Activated gamma-delta T cell treated with anti-CD3 and anti-CD28 coated beads, Interleukin-2, amount 50 U/mL, for 16 hours (primary cell): ENCODE data around the gene SNAP25.

Experiments used
- DNase-seq: peaks from one replicate; pipeline ENCODE4 v3.0.0-alpha.2; 2020; ENCODE audit warnings: low read depth

SNAP25 gene

DNA sequence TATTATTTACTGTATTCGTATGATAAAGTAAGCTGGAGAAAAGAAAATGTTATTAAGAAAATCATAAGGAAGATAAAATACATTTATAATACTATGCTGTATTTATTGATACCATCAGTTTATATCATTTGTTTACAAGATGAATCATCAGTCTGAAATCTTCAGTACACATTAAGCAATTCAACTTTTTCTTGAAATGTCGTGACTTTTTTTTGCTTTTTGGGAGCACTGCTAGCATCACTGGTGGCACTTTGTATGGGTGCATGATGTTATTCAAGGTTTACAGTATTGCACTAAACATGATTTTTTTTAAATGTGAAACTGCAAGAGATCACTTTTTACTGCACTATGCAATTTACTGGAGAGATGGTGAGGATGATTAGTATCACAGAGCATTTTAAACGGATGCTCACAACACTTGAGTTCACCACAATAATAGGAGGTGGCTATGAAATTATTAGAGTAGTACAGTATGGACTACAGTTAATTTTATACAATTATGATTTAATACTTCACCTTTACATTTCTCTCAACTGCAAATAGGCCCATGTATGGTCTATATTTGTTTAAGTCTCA, 85.9 kb downstream of the SNAP25 start:
- no peak for DNase-seq

DNA sequence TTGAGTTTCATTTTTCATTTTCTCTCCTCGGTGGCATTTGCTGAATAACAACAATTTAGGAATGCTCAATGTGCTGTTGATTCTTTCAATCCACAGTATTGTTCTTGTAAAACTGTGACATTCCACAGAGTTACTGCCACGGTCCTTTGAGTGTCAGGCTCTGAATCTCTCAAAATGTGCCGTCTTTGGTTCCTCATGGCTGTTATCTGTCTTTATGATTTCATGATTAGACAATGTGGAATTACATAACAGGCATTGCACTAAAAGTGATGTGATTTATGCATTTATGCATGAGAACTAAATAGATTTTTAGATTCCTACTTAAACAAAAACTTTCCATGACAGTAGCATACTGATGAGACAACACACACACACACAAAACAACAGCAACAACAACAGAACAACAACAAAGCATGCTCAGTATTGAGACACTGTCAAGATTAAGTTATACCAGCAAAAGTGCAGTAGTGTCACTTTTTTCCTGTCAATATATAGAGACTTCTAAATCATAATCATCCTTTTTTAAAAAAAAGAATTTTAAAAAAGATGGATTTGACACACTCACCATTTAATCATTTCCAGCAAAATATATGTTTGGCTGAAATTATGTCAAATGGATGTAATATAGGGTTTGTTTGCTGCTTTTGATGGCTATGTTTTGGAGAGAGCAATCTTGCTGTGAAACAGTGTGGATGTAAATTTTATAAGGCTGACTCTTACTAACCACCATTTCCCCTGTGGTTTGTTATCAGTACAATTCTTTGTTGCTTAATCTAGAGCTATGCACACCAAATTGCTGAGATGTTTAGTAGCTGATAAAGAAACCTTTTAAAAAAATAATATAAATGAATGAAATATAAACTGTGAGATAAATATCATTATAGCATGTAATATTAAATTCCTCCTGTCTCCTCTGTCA, 88.1 kb downstream of the SNAP25 start:
- no peak for DNase-seq

DNA sequence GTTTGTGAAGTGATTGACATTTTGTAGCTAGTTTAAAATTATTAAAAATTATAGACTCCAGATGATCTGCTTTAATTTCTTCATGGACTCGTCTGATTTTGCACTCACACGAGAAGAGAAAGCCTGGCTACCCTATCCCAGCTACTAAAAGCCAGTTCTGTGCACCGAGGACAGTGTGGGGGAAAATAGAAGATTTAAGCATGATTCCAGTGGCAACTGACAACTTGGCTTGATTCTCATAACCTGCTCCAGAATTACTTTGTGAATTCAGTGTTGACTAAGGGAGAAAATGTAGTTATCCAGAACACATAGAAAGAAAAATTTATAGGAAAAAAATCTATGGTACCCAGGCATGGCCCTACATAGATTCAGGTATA, 88.7 kb downstream of the SNAP25 start:
- DNase-seq: no peak

DNA sequence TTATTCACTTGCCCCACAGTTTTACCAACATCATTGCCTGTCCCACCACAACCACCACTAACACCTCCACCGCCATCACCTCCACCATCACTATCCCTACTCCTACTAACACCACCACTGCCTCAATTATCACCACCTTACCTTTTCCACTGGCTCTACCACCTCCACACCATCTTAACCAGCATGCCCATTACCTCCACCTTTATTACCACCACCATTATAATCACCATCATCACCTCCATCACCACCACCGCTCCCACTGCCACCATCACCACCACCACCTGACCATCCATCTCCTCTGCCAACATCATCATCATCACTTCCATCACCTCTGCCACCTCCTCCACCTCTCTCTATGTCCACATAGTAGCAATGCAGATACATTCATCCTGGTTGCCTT, 90.0 kb downstream of the SNAP25 start:
- no peak for DNase-seq

DNA sequence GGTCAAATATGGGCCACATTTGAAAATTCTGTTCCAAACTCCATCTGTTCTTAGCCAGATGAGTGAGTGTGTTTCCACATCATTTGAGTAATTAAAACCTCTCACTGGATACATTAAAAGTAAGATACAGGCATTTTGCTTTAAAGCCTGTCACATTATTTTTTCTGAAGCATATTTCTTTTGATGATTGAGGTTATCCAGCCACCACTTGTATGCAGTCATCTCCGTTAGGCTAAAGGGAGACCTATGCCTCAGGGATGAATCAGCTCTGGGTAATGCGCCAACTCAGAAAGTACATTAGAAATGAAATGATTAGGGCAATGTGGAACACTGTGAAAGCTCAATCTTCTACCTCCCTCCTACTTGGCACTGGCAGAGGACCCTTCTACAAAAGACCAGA, 90.7 kb downstream of the SNAP25 start:
- no peak for DNase-seq

DNA sequence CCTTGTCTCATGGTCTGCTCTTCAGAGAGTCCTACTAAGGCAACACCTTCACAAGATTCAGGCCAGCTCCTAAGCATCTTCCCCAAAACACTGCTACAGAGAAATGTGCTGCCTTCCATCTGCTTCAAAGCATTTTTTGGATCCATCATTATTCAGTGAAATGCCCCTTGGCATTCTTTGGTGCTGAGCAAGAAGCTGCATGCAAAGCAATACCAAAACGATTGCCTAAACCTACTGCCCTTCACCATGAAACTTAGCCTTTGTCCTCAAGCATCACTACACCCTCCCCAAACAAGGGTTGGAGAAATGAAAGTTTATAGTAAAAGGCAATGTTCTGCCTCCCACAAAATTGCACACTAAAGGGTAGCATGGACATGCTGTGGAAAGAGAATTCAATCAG, 93.5 kb downstream of the SNAP25 start:
- no peak for DNase-seq

DNA sequence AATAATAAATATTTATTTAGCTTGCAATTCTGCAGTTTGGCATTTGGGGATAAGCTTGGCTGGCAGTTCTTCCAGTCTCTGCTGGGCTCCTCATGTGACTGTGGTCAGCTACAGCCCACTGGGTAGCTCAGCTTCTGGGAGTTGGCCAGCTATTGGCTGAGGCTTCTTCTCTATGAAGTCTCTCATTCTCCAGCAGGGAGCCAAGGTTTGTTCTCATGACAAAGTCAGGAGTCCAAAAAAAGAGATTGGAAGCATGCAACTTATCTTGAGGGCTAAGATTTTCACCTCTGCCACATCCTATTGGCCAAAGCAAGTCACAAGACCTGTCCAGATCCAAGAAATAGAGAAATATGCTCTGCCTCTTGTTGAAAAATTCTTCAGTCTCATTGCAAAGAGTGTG, 94.6 kb downstream of the SNAP25 start:
- no peak for DNase-seq

DNA sequence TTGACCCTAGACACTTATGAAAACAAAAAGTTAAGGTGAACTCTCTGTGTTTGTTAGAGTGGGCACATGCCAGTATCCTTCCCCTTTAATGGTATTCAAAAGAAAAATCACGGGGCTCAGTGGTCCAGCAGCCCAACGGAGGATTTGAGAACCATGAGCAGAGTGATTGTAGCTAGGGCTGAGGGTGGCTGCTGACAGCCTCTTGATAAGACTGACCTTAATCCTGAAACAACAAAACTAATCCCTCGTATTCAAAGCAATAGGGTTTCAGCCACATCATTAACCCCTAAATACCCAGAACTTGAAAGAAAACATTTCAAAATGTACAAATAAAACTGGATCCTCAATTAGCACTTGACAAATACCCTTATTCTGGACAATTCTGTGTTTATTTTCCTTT, 95.1 kb downstream of the SNAP25 start:
- no peak for DNase-seq

DNA sequence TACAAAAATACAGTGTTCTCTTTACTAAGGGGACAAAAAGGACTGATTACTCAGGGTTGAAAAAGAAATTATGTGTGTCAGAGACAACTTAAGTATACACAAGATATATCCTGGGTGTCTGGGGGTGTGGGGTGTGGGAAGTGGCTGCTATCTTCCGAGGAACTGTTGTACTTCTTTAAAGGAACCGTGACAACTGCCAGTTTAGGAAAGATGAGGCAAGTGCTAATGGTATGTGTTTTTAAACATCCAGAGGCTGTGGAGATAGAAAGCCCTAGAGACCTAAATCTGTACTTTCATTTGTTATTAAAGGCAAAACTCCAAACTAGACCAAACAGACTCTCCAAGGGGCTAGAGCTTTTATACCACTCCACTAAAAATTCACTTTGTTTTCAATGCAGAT, 95.6 kb downstream of the SNAP25 start:
- no peak for DNase-seq

DNA sequence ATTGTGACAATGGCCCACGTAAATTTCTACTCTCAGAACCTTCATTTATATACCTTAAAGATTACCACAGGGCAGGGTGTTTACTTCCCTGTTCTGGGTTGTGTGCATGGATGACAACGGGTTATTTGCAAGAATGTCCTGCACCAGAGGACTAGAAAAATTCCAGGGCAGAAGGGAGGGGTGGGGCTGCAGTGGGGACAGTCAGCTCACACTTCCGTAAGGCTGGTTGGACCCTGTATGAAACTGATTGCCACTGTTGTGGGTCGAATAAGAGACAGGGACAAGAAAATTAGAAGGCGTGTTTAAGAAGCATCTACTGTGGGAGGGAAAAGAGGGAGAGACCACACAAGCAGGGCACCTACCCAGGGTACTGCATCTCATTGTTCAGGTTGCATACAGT, 96.5 kb downstream of the SNAP25 start:
- no peak for DNase-seq

DNA sequence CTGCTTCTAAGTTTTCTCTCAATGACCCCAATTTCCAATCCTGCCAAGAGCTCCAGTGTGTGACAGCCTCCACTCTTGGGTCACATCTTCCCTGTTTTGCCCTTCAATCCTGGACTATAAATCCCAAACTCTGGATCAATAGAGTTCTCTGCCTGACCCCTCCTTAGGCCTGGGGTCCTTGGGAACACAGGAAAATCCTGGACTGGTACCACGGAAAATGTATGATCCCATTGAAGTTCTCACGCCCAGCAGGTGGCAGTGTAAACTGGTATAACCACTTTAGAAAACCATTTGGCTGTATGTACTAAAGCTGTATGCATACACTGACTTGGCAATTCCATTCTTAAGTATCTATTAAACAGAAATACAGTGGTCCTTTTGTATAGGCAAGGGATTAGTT, 98.0 kb downstream of the SNAP25 start:
- no peak for DNase-seq

DNA sequence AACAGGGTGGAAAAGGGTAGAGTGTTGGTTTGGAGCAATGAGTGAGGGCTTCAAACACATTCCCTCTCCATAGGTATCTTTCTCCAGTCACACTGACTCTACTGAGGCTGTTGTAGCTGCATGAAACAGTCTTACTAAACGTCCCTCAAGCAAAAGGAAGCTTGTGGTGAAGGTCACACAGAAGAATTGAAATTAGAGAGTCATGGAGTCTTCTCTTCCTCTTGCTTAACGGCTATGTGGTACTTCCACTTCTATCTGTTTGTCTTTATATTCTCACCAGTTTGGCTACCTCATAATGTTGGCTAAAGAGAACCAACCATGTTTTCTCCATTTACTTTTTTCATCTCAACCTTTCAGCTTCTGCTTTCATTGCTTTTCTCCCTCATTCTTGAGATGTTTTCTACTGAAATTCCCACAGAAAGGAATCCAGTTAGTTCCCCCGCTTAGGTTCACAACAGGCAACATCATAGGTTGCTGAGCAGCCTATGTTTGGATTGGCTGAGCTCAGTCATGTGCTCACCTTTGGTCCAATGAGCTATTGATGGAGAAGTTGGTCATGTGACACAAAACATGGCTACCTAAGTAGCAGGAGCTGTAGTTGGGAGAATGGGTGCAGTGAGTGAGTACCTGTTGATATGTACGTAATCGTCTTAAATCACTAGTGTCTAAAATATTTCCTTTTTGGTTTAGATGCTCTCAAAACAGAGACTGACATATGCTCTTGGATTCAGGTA, 99.8 kb downstream of the SNAP25 start:
- DNase-seq: no peak

DNA sequence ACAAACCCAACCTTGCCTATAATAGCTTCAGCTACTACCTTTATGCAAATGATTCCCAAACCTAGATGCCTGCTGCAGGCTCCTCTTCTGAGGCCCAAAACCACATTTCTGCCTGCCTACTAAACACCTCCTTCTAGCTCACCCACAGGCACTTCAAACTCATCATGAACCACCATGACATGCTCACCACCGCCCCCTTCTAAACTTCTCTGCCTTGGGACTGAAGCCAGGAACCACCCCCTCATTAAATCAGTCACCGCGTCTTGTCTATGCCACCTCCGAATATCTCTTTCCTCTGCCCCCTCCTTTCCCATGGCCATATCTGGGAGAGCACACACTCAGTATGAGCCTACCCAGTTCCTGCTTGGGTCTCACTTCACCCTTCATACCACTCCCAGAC, 101.2 kb downstream of the SNAP25 start:
- DNase-seq: no peak

DNA sequence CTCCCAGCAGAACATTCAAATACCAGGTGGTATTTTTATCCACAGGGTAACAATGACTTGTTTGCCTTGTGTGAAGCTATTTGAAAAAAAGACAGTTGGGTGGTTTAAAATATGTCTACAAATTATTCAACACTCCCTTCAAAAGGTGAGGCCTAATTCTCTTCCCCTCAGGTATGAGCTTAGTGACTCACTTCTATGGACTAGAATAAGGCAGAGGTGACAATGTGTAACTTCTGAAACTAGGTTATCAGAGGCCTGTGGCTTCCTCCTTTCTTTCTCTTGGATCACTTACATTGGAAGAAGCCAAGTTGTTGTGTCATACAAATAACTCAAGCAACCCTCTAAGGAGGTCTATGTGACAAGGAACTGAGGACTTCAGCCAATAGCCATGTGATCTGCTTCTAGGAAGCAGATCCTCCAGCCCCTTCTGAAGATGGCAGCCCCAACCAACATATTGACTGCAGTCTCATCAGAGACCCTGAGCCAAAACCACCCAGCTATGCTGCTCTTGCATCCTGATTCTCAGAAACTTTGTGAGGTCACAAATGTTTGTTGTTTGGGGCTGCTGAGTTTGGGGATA, 102.6 kb downstream of the SNAP25 start:
- DNase-seq: no peak

DNA sequence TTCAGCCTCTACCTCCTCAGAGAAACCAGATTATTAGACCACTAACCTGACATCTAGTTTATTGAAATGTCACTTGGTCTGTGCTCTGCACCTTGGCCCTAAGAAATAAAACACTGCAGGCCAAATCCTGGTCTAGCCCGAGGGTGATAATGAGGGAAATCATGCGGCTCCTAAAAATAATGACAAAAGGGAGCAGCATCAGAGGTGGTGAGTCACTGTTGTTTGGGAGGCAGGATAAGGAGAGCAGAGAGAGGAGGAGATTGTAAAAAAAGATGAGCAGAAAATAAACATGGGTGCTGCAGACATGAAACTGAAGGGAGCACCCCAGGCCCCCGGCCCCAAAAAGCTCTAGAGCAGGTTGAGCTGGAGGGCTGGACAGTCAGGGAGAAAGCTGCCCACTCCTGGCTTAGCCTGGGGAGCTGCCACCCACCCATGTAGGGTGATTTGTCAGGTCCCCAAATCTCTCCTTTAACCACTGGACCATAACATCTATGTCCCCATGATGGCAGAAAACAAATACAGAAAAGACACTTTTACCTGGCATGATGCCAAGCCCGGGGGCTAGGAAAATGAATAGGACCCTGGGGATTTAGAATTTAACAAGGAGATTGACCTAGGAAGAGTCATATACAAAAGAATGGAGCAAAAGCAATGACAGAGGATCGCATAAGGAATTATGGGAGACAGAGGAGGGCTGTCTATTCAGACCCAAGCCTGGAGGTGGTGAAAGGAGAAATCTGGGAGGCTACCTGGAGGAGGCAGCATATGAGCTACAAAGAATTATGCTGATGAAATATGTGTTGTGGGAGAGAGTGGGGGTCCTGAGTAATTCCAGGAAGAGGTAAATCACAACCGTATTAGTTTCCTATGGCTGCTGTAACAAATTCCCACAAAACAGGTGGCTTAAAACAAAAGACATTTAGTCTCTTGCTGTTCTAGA, 103.7 kb downstream of the SNAP25 start:
- DNase-seq: no peak

DNA sequence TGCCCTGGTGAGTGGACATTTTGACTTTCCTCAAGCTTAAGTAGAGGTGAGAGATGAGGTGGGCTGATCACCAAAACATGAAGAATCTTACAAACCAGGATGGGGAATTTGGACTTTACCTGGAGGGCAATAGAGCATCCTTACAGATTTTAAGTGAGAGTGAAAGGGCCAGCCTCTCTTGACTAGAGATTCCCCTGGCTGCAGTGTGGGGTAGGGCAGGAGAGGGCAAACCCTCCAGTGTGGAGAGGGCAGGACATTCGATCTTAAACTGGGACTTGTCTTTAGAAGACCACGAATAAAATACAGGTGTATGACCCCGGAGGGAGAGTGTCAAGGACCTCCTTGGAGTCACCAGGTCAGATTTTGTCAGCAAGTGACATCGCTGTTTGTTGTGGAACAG, 105.1 kb downstream of the SNAP25 start:
- DNase-seq: no peak

DNA sequence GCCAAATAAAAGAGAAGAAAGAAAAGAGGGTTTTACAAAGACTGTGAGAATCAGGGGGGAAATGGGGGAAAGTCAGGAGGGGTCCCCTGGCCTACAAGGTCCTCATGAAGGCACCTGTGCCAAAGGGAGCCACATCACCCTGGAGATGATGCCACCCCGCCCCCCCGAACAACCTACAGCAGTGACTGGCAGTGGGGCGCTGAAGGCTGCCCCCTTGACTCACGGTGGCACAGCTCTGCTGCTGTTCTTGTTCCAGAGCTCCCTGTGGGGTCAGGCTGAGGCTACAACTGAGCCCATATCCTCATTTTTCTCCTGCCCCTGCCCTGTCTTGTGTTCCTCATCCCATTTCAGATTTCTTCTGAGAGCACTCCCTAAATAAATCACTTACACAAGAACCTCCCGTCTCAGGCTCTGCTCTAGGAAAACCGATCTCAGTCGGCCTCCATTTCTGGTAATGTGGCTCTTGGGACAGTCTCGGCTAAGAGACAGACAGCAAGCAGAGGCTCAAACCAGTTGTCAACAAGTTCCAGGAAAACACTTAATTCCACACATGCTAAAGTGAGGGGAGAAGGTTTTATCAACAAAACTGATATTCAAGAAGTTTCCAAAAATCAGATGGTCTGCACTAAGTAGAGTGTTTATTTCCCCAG, 105.7 kb downstream of the SNAP25 start:
- no peak for DNase-seq

DNA sequence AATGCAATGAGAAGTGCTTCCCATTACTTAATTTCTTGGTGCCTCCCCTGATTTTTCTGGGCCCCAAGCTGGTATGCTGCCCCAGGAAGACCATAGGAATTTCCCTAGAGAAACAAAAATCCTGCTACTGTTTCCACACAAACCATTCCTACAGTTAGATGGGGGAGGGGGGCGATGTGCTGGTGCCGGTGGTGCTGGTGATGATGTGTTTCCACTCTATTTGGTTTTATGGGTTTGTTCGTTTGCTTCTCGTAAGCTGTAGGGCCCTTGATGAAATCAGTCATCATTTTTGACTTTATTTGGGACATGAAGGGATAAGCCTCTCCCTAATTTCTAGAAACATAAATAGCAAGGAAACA, 110.2 kb downstream of the SNAP25 start:
- no peak for DNase-seq

DNA sequence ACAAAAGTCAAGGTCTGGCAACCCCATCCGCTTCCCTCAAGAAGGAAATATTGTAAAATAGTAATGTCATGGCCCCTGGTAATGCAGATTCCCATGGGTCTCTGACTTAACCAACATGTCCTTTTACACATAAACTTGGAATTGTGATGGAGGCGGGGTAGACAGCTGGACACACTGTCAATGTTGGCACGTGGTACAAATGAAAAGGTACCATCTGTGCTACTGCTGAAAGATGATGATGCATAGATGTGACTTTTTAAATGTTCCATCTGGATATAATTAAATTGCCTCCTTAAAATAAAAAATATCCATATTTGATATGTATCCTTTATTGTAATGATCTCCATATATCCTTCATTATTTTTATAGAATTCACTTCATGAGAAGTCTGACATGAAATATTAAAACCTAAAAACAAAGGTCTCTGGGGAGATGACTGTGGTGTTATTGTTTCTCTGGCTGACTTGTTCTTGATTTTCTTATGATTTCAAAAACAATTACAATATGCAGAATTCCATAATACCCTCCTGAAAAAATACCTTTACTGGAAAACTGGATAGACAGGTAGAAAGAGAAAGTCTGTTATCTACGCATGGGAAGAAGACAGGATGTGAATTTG, 110.9 kb downstream of the SNAP25 start:
- no peak for DNase-seq

DNA sequence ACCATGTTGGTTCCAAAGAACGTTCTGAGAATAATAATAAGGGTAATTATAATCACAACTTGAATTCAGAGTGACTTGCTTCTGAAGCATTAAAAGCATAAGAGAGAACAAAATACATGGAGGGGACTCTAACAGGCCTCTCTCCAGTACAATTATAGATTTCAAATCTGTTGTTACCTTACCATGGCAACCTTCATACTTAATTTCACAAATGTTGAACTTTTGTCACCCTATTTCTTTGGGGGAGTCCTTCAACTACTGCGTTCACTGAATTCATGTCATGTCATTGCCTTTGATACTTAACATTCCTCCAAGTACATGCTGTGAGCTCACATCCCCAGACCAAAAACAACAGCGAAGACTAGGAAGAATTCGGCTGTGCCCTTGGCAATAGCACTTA, 111.4 kb downstream of the SNAP25 start:
- no peak for DNase-seq
